ENCODE results near the gene NT5DC1.

- TF ChIP-seq POLR2A (IDR thresholded peaks at IDR 0.05) (no peak), CTCF (IDR thresholded peaks at IDR 0.05) (no peak)
These were observed 151.1 kb downstream of the NT5DC1 start for GRCh38 chr6:116251568-116252384.
